AG04450 (cell line): Measurements from ENCODE around the gene GNG13. TPM values are rescaled to one million over a fixed set of nuclear protein-coding genes. Genes with fewer than 3 reads are reported as not detected.
"Not testable (repeated sequence)": the region's sequence is repeated elsewhere in the genome, so short reads cannot be mapped to it uniquely, and the experiment has no call there.

Experiments
- CTCF ChIA-PET: fragments of 300-600, 350-600 bp; formaldehyde crosslinking; extraction: SDS; loops from one replicate; lab custom pipeline; 2022; ENCODE audit warnings: antibody characterized with exemption, inconsistent platforms; lab: Charles Lee
- POLR2A ChIA-PET: fragments of 350-600 bp; formaldehyde crosslinking; extraction: SDS; loops from one replicate; lab custom pipeline; 2021; ENCODE audit warnings: antibody characterized with exemption, inconsistent platforms; lab: Yijun Ruan, JAX
- DNase-seq: peaks from one replicate; pipeline ENCODE4 v3.0.0-alpha.2; 2011; ENCODE audit warnings: low read depth, low spot score
- H3K27ac ChIP-seq: one replicate; pipeline ENCODE4 v1.5.1; 2012; ENCODE audit warnings: low read depth, low read length, control low read depth
- H3K27me3 ChIP-seq: one replicate; pipeline ENCODE4 v1.6.0; 2012; ENCODE audit warnings: low read length; ENCODE audit not compliant: control insufficient read depth, insufficient read depth
- H3K4me3 ChIP-seq: 2 replicates; pipeline ENCODE4 v1.5.1; 2011; ENCODE audit warnings: mild to moderate bottlenecking, low read depth, low read length, control low read depth
- H3K9me3 ChIP-seq: 2 replicates; pipeline ENCODE4 v1.5.1; 2012; ENCODE audit warnings: low read length; ENCODE audit not compliant: control insufficient read depth, insufficient read depth
- polyA plus RNA-seq: library from polyadenylated mRNA; depleted of rRNA; stranded (reverse); fragments of >200 nt; gene quantifications from 2 replicates; pipeline ENCODE4 v1.2.3, GENCODE V29; 2011
- TF ChIP-seq, protein P1 (sequence below): IDR thresholded peaks from 2 replicates; pipeline ENCODE4 v1.5.1; 2011; ENCODE audit warnings: low read depth, low read length, control low read depth, inconsistent platforms

GNG13 gene
- polyA plus RNA-seq, 1 experiment, result not detected

DNA sequence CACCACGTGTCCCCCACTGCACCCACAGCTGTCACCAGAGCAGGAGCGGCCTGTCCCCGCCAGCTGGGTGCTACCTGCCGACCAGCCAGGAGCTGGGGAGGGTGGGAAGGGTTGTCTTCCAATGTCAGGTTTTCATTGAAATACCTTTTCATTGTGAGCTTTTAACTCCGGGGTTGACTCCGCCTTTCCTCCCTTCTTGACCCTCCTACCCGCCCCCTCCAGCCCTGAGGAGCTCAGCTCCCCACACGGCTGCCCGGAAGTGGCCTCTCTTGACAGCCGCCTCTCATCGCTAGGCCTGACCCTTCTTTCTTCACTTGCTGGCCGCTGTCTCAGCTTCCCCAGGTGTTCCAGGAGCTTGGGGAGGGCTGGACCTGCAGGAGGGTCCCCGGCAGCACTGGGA lies 21.2 kb upstream of the GNG13 start:
- Histone ChIP-seq H3K27me3 (peaks cover 22% of the 10 kb centered on the region), H3K4me3 (no peak overlapping the region), H3K9me3 (peaks cover 28% of the 10 kb centered on the region), H3K27ac (no peak overlapping the region)
- DNase-seq, result no peak
- TF ChIP-seq, protein P1, sequence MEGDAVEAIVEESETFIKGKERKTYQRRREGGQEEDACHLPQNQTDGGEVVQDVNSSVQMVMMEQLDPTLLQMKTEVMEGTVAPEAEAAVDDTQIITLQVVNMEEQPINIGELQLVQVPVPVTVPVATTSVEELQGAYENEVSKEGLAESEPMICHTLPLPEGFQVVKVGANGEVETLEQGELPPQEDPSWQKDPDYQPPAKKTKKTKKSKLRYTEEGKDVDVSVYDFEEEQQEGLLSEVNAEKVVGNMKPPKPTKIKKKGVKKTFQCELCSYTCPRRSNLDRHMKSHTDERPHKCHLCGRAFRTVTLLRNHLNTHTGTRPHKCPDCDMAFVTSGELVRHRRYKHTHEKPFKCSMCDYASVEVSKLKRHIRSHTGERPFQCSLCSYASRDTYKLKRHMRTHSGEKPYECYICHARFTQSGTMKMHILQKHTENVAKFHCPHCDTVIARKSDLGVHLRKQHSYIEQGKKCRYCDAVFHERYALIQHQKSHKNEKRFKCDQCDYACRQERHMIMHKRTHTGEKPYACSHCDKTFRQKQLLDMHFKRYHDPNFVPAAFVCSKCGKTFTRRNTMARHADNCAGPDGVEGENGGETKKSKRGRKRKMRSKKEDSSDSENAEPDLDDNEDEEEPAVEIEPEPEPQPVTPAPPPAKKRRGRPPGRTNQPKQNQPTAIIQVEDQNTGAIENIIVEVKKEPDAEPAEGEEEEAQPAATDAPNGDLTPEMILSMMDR, result no peak
- POLR2A ChIA-PET, result no interaction called here
- CTCF ChIA-PET, result no interaction called here

DNA sequence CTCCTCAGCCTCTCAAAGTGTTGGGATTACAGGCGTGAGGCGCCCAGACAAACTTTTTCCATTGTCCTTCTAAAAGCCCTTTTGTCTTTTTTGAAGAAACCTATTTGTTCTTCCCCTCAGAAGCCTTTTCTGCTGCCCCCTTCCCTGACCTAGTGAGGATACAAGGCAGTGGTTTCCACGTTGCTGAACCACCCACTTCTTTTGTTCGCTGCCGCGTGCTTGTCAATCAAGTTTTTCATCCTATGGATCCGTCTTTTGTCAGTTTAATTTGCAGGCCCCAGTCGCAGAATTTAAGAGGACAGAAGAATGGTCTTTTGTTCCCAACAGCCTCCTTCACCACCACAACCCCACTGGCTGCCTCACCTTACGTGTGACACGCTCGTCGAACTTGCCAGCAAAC lies 20.2 kb upstream of the GNG13 start:
- Histone ChIP-seq H3K27ac (no peak overlapping the region), H3K9me3 (peaks cover 30% of the 10 kb centered on the region), H3K4me3 (no peak overlapping the region), H3K27me3 (peaks cover 22% of the 10 kb centered on the region)
- TF ChIP-seq, protein P1, result no peak
- CTCF ChIA-PET, result no interaction called here
- DNase-seq, result no peak
- POLR2A ChIA-PET, result no interaction called here

DNA sequence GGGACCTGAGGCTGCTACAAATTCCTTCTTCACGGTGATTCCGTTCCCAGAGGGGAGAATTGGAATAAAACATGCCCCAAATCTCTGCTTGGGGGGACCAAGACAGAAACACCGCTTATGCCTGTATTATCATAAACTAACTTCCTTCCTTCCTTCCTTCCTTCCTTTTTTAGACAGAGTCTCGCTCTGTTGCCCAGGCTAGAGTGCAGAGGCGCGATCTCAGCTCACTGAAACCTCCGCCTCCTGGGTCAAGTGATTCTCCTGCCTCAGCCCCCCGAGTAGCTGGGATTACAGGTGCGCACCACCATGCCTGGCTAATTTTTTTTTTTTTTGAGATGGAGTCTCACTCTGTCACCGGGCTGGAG lies 19.5 kb upstream of the GNG13 start:
- Histone ChIP-seq H3K27me3 (peaks cover 17% of the 10 kb centered on the region), H3K9me3 (peaks cover 30% of the 10 kb centered on the region)
- H3K27ac ChIP-seq, POLR2A ChIA-PET, CTCF ChIA-PET, DNase-seq, H3K4me3 ChIP-seq: not testable (repeated sequence)

DNA sequence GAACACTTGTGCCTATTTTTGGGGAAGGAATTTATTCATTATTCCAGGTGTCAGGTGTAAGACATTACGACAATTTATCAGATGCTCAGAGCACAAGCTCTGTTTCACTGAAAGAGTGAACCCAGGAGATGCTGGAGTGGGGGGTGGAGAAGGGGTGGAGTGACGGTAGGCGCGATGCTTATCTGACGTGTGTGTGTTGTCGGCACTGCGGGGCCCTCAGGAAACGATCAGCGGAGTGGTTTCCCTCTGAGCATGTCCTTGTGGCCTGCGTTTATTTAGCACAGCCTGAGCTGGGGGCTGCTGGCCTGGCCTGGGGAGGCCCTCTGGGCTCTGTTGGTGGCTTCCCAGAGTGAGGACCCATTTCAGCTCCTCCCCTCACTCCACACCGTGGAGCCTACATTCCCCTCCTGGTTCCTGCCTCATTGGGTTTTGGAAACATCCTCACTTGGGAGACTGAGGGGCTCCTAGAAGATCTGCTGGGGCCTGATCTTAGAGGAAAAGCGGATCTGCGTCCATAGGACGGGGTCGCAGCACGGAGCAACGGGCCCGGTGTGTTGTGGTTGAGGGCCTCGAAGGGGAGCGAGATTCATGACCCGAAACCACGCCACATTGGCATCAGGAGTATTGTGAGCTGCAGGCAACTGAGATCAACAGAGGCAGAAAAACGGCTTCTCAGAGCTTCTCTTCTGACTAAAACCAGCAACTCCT lies 19.0 kb upstream of the GNG13 start:
- CTCF ChIA-PET, result no interaction called here
- POLR2A ChIA-PET, result no interaction called here
- DNase-seq, result no peak
- H3K9me3 ChIP-seq, result peaks cover 25% of the 10 kb centered on the region
- no peak overlapping the region for H3K4me3 ChIP-seq
- H3K27me3 ChIP-seq, result peaks cover 17% of the 10 kb centered on the region
- TF ChIP-seq, protein P1, result no peak
- H3K27ac ChIP-seq, result no peak overlapping the region

DNA sequence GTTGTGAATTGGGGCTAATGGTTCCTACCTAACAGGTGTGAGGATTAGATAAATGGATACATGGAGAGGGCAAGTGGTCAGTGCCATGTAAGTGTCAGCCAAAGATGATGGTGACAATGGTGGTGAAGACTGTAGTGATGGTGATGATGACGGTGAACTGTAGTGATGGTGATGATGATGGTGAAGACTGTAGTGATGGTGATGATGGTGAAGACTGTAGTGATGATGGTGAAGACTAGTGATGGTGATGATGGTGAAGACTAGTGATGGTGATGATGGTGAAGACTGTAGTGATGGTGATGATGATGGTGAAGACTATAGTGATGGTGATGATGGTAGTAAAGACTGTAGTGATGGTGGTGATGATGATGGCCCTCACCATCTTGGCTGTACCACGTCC lies 18.1 kb upstream of the GNG13 start:
- Histone ChIP-seq H3K4me3 (no peak overlapping the region), H3K9me3 (peaks cover 19% of the 10 kb centered on the region), H3K27ac (no peak overlapping the region), H3K27me3 (peaks cover 17% of the 10 kb centered on the region)
- no peak for DNase-seq
- ChIA-PET POLR2A (no interaction called here), CTCF (no interaction called here)
- TF ChIP-seq, protein P1, result no peak
